Measurements from ENCODE around the gene SRMS. TPM values are rescaled to one million over a fixed set of nuclear protein-coding genes. Genes with fewer than 3 reads are reported as not detected.

SRMS gene
- total RNA-seq, 1 experiment from 2014 or later = 0.79 TPM

DNA sequence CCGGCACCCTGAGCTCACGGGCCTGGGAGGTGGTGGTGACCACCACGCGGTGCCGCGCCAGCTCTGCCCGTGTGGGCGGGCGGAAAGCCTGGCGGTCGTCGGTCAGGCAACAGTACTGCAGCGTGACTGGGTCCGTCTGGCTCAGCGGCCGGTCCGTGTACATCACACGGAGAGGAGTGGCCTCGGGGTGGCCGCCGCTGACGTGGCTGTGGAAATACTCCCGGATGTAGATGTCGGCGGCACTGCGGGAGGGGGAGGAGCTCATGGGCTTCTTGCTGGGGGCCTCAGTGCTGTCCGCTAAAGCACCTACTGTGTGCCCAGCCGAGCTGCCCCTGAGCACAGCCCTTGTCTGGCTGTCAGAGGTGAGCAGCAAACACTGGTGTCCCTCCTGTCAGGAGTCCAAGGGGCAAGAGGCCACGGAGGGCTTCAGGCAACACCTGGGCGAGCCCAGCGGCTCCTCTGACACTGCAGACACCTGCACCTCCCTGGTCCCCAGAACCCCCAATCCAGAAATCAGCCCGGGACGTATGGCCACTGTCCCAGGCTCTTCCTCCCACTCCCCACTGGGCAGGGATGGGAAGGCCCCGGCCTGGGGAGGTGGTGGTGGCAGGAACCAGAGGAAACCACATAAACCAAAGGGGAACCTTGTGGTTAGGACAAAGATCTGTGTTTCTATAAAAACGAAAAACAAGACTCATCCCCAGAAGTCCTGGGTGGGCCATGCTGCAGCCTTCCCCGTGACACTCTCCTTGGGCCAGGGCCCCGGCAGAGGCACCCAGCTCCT, 20.0 kb upstream of the SRMS start:
- Histone ChIP-seq H3K79me2 (ENCODE audit: insufficient read depth, low read length) (no peaks in the 10 kb centered on the region), H2BK15ac (ENCODE audit: low read depth, low read length) (no peak overlapping the region), H3K27ac (ENCODE audit: insufficient read length, low read depth, low read length) (no peak overlapping the region), H2BK12ac (ENCODE audit: insufficient read length, low read depth, low read length) (no peak overlapping the region), H3K9me3 (ENCODE audit: control insufficient read depth, low read depth, low read length) (no peaks in the 10 kb centered on the region), H3K9ac (ENCODE audit: extremely low read depth, insufficient read length, low read length) (no peak overlapping the region), H2BK20ac (ENCODE audit: low read depth, low read length, poor library complexity, severe bottlenecking) (no peak overlapping the region), H3K56ac (ENCODE audit: insufficient read length, low read depth, low read length) (no peak overlapping the region), H3K18ac (ENCODE audit: insufficient read length, low read depth, low read length) (no peak overlapping the region), H2BK5ac (ENCODE audit: insufficient read length, low read length) (no peak overlapping the region), H3K23me2 (ENCODE audit: insufficient read length, low read depth, low read length, poor library complexity, severe bottlenecking) (no peaks in the 10 kb centered on the region), H3K4ac (ENCODE audit: low read depth, low read length) (no peak overlapping the region), H3T11ph (ENCODE audit: low read length) (no peak overlapping the region), H2AFZ (ENCODE audit: low read length) (no peak overlapping the region), H4K8ac (replicated peaks; ENCODE audit: insufficient read length, low read depth, low read length) (no peak overlapping the region), H3K79me1 (ENCODE audit: insufficient read depth, low read depth, low read length, poor library complexity, severe bottlenecking) (no peaks in the 10 kb centered on the region), H4K20me1 (ENCODE audit: control insufficient read depth, insufficient read depth, insufficient read length) (no peaks in the 10 kb centered on the region), H2BK120ac (ENCODE audit: low read depth, low read length, poor library complexity, severe bottlenecking) (no peak overlapping the region), H2AK5ac (ENCODE audit: insufficient read length, low read length) (no peak overlapping the region), H3K4me2 (ENCODE audit: insufficient read depth, insufficient read length, low read length) (no peak overlapping the region), H3K23ac (ENCODE audit: insufficient read length, low read depth, low read length) (no peak overlapping the region), H4K5ac (ENCODE audit: insufficient read length, low read depth, low read length) (no peak overlapping the region), H3K4me1 (ENCODE audit: insufficient read depth, low read length) (no peaks in the 10 kb centered on the region), H4K91ac (ENCODE audit: insufficient read length, low read depth, low read length) (no peak overlapping the region), H3K14ac (ENCODE audit: insufficient read depth, low read length) (no peak overlapping the region), H3K27me3 (ENCODE audit: insufficient read depth, low read length) (no peaks in the 10 kb centered on the region)
- no peaks in the 10 kb centered on the region for H3K4me1 Mint-ChIP-seq
- no peak overlapping the region for H3K27ac Mint-ChIP-seq
- H3K36me3 Mint-ChIP-seq (ENCODE audit: insufficient read depth in 1 of 3, low read depth in 3 of 3) = no peaks in the 10 kb centered on the region
- DNase-seq = no peak
- H3K27me3 Mint-ChIP-seq (ENCODE audit: low read depth) = no peaks in the 10 kb centered on the region
- no peak overlapping the region for H3K4me3 Mint-ChIP-seq
- no peaks in the 10 kb centered on the region for H3K9me3 Mint-ChIP-seq
- no CpG with 5 or more reads among the region's 37 CpGs for WGBS (ENCODE audit: extremely low coverage, insufficient read length, low lambda C conversion rate)
- TF ChIP-seq, protein P1, sequence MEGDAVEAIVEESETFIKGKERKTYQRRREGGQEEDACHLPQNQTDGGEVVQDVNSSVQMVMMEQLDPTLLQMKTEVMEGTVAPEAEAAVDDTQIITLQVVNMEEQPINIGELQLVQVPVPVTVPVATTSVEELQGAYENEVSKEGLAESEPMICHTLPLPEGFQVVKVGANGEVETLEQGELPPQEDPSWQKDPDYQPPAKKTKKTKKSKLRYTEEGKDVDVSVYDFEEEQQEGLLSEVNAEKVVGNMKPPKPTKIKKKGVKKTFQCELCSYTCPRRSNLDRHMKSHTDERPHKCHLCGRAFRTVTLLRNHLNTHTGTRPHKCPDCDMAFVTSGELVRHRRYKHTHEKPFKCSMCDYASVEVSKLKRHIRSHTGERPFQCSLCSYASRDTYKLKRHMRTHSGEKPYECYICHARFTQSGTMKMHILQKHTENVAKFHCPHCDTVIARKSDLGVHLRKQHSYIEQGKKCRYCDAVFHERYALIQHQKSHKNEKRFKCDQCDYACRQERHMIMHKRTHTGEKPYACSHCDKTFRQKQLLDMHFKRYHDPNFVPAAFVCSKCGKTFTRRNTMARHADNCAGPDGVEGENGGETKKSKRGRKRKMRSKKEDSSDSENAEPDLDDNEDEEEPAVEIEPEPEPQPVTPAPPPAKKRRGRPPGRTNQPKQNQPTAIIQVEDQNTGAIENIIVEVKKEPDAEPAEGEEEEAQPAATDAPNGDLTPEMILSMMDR (conservative IDR thresholded peaks at IDR 0.05) = no peak

Measured in H9 (cell line).